HG02642 (cell line): ENCODE data around the gene NRXN3.

Experiments used
- ATAC-seq: cut with Tn5 transposase; IDR thresholded peaks from one replicate; pipeline ENCODE4 v1.9.1; 2021; ENCODE audit warnings: mild to moderate bottlenecking; ENCODE audit not compliant: unreplicated experiment, poor library complexity

The NRXN3 gene

DNA sequence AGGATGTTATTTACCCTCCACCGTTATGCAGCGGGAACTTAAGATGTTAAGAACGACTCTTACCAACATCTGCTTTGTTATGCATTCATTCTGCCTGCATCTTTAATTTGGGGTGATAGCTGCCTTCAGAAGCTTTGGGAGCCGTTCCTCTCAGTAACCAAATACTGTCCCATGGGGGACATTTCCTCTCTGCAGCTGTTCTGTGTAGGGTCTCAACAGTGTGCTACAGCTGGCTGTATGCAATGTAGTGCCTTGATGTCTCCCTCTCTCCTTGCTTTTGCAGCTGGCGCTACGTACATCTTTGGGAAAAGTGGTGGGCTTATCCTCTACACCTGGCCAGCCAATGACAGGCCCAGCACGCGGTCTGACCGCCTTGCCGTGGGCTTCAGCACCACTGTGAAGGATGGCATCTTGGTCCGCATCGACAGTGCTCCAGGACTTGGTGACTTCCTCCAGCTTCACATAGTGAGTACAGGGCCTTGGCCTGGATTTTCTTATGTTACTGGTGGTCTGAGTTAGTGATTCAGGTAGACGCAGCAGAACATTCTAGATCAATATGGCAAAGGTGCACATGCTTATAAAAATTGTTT is 1296.9 kb downstream of the NRXN3 start:
- ATAC-seq: no peak

DNA sequence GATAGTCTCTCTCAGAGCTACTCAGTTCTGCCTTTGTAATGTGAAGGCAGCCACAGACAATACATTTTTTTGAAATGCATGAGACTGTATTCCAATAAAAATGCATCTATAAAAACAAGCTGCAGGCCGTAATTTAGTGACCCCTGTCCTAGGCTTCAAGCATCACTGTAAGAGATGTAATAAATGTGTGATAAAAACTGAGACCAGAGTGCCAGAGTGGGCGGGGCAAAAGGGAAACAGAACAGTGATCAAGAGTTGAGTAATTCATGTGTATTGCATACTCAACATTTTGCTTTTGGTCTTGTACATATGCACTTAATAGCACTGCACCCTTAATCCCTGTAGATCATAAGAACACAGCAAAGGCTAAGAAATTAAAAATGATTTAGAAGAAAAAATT is 1297.7 kb downstream of the NRXN3 start:
- ATAC-seq: no peak

DNA sequence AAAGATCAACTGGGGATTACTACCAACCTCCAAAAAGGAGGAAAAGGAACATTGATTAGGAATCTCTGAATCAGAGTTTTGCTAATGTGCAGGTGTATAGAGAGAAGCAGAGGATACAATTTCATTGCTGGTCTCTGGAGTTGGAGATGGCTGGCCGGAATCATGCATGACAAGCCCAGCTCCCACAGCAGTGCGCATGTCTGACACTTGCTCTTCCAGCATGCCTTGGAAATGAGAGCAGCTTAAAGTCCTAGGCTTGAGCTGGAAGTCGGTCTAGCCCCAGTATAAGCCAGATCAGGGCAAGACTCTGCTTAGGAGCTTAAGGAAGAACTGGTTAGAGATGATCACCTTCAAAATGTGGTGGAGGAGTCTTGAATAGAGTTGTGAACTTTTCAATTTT is 1298.3 kb downstream of the NRXN3 start:
- ATAC-seq: no peak

DNA sequence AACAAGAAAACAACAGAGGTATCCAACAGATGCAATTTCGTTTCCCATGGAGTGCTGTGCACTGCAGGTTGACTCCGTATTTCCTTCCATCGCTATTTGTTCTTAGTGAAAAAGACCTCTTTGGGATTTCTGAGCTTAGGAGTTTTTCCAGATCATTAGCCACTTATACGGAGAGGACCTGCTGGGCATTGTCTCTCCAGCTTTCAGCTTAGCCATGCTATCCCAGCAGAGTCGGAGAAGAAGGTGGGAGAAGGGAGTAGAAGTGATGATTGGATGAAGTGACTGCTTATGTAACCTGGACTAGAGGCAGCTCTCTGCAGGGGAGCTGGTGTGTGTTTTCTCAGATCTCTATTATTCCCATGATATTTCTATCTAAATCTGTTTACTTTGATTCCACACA is 1303.5 kb downstream of the NRXN3 start:
- ATAC-seq: no peak

DNA sequence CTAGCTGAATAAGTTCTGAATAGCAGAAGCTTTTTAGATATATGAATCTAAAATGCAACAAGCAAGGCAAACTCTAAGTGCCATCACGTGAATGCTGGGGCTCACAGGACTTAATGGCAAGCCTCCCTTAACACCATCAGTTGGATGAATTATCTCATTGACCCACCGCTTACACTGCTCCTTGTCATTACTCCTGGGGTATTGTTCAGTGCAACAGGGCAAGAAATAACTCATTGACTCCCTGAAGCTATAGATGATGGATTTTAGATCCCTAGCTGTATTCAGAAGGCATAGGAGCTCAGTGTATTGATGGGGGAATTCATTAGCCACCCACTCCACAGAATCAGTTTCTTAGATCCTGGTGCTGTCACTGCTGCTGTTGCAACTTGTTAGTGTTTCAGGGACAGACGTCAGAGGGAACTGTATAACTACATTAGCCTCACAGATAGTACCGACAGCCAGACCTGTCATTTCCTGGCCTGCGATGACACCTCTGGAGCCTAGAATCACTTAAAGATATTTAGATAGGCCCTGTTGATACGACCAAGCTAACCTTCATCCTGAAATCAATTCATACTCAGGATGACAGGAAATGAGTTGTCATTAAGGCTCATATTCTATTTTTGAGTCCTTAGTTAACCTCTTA is 1305.8 kb downstream of the NRXN3 start:
- no peak for ATAC-seq

DNA sequence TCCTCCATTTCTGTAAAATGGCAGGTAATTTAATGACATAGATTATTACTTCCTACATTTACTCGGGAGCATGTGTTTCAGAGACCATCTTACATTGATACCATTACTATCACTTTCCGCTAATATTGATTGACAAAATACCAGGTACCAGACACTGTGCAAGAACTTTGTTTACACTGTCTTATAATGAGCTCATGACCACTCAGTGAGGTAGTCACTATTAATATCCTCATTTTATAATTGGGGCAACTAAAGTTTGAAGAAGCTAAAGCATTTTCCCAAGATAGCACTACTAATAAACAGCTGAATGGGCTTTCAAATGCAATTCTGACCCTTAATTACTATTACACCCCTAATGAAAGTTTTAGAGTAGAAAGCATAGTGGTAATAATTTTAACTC is 1306.4 kb downstream of the NRXN3 start:
- no peak for ATAC-seq

DNA sequence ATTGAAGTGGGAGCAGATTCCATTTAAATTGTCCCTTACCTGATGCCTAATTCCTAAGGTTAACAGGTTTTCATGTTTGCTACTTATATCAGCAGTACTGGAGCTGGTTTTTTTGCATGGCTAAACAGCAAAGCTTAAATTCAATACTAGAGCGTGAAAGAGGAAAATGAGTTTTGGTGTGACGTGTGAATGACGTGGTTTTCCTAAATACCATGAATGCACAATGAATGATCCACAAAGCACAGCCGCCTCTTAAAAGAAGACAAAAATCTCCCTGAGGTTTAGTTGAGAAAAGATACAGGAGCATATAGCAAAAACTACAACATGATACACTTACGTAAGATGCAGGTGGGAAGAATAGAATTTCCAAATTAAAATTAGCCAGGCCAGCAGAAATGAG is 1310.0 kb downstream of the NRXN3 start:
- no peak for ATAC-seq

DNA sequence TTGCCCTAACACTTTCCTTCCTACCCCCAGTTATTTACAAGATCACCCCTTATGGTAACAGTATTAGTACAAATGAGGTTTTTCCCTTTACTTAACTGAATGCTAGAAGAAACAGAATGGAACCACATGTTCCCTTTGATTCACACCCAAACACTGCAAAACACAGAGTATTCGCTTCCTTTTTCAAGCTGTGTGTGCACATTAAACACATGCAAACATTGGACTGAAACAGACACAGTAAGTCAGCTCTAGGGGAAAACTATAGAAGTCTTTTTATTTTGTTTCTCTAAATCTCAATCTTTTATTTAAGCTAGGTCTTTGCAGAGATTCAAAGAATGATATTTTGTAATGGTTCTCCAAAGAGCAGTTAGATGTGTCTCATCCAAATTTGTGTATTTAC is 1312.7 kb downstream of the NRXN3 start:
- ATAC-seq: no peak

DNA sequence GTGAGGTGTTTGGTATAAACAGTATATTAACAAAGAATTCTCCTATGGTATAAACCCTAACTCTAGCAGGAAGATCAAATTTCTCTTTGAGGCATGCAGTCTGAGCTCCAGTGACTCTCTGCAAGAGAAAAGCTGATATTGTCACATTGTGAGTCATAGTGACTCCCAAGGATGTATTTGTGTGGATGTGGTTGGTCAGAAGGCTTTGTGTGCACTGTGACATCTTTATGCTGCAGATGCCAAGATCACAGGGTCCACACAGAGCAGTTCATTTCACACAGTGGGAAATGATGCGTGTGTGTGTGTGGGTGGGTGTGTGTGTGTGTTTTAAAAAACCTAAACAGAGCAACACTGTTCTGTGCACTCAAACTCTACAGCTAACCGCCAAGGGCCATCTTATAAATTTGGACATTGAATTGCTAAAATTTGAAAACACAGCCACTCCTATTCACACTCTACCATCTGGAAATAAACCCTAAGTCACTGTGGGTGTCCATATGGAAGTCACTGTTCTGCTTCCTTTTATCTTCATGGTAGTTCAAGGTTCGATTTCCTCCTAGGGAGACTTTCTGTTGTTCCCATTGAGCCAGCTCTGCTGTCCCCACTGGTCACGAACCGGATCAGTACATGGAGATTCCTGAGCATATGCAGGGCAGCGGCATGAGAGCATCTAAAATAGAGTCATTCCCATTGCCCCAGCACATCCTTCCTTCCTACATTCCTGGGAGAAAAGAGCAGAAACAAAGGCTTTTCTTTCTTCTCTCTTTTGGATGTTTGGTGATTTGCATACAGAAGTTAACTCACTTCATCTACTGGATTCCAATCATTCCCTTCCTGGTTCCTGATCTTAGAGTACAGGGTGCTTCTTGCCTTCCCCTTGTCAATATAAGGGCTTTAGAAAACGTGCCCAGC is 1313.6 kb downstream of the NRXN3 start:
- no peak for ATAC-seq

DNA sequence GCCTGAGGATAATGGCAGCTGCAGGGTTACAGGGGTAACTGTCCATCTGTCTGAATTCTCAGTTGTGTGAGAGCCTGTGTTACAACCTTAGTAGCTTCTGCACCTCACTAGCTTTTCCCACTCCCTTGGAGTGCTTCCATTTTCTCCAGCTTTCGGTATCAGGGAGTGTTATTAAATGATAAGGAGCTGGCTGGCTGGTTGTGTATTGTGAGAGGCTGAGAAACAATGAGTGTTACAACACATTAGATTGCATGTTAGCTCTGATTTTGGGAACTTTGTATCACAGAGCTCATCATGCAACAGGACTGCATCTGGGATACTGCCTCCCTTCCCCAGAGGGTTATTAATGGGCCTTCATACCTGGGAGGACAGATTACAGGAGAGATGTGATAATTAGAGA is 1317.5 kb downstream of the NRXN3 start:
- ATAC-seq: no peak

DNA sequence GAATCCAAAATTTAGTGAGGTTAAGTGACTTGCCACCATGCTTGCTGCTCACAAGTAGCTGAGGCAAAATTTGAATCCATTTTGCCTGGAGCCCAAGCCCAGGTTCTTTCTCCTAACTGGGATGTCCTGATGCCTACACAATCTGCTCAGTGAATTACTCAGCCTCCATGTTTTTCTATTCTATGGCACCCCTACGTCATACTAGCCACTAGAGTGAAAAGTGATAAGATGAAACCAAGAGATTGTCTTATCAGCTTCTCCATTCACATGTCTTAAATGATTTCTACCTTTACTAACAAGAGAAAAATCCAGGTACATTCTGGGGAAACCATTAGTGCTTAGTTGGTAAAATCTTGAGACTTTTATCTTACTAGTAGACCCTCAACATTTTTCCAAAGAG is 1321.0 kb downstream of the NRXN3 start:
- ATAC-seq: no peak

DNA sequence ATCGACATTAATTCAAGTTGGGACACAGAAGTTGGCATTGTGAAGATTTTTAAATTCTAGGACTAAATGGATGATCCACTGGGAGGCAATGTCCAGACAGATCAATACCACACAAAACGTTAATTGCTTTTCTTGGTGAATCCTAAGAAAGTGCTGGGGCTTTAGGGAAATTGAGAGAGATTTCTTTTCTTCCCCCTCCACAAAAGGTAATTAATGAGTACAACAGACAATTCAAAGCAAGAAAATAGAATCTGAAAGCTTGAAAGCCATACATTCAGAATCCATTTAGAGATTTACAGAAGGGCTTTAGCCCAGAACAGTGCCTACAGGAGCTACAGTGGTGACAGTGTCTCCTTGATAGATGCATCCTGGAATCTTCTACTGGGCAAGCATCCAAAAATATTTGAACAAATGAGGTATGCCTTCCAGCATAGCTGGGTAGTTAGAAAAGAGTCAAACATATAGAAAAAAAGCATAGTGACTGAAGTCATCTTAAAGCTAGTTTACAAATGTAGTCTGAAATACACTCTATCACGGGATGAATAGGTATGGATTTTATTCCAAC is 1323.0 kb downstream of the NRXN3 start:
- ATAC-seq: no peak

DNA sequence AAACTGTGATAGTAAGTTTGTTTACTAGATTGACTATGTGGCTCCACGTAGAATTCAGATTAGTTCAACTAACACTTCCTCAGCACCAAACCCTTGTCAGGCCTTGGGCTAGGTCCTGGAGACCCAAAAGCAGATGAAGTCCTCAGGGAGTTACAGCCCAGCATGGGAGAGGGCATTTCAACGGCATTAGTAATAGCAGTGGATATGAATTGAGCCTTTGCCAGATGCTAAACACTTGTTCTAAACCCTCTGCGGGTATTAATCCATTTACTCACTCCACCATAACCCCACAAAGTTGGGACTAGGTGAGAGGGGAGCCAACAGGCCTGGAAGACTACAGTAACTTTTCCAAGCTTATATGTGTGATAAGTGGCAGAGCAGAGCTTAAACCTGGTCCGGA is 1326.5 kb downstream of the NRXN3 start:
- ATAC-seq: no peak

DNA sequence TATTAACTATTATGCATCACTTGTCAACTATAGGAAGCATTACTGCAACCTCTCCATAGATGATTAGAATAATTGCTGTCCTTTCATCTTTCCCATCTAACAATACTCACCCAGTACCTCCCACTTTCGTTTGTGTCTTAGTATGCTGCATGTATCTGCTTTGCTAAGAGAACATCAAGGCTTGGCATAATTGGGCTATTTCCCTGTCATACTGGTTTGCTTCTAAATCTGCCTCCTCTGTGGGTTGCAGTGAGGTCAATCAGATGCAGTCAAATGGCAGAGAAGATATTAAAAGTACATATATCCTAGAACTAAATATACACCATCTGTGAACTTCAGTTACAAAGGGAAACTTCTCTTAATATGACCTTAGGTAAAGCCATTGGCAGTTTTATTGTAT is 1330.3 kb downstream of the NRXN3 start:
- no peak for ATAC-seq

DNA sequence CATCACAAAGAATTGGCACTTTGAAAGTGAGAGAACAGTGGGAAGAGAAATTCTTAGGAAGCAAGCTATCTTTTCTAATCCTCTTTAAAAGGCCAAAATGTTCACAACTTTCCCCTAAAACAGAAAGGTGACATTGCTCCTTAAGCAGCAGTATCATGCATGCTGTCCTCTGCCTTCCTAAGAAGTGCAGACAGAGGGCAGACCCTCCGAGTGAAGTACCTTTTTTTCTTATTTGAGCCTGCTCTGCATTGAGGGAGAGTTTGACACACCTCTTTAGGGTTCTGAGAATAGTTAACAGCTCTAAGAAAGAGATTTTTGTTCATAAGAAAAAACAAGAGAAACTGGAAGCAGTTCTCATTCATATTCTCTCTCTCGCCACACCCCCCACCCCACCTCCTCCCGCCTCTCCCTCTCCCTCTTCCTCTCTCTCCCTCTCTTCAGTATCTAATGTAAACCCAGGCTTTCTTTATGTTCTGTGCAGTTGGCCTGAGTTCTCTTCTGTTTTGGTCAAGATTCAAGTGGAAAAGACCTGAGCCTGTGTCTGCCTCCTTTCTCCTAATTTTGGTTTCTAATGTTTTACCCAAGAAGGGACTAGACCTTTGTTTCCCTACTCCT is 1332.1 kb downstream of the NRXN3 start:
- no peak for ATAC-seq

DNA sequence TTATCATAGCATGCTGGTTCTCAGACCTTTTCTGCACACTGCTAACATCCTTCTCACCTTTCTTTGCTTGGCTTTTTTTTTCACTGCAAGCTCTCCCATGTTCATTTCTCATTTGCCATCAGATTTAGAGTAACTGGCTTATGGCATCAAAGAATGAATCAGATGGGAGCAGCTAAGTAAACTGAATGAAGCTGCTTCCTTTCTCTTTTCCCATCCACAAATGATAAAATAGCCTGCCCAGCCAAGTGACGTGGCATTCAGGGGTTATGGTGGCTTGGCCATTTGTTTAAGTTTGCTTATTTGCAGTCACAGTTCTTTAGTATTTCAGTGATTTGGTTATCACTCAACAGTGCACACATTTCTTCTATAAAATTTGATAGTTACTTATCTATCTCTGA is 1332.6 kb downstream of the NRXN3 start:
- no peak for ATAC-seq

DNA sequence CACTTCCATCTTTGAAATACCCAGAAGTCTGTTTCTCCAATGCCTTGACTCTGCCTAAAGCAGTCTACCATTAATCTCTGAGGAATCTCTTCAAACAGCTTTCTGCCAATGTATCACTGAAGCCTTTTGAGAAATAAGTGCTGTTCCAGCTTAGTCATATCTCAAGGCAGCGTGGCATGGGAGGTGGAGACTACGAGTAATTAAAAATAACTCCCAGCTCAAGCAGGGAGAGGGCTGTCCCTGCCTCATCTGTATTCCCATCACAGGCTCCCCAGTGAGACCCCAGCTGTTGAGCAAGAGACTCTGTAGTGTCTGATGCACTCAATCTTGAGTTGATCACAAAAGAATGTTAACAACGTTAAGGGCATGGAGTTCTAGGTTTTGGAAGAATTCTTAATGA is 1340.5 kb downstream of the NRXN3 start:
- ATAC-seq: no peak

DNA sequence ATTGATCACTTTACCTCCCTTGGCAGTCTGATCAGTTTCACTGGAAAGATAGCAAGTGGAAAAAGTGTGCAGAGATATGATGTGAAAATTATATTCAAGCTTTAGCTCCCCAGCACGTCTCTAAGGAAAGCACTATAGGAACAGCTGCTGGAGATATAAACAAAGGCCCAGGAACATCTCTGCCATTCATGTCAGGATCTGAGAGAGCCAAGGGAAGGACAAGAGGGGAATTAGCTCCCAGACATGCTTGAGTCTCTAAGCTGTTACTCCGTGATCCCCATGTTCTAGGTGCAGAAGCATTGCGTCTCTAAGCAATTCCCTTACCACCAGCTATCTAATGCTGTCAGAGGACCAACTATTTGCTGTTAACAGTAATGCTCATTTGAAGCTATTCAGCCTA is 1341.0 kb downstream of the NRXN3 start:
- no peak for ATAC-seq

DNA sequence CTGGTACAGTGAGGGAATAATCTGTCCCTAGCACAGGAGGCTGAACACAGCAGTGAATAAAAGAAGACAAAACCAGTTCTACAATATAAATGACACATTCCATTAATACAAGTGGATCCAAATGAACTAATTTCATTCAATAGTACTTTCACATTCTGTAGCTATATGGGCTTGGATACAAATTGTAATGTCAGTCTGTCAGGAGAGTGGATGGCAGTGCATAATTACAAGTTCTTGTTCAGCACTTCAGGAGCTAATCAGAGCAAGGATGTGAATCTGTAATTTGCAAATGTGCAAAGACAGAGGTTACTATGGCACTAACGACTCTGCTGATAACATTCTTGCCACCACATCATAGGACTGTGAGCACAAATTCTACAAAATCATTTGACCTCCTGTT is 1343.3 kb downstream of the NRXN3 start:
- no peak for ATAC-seq

DNA sequence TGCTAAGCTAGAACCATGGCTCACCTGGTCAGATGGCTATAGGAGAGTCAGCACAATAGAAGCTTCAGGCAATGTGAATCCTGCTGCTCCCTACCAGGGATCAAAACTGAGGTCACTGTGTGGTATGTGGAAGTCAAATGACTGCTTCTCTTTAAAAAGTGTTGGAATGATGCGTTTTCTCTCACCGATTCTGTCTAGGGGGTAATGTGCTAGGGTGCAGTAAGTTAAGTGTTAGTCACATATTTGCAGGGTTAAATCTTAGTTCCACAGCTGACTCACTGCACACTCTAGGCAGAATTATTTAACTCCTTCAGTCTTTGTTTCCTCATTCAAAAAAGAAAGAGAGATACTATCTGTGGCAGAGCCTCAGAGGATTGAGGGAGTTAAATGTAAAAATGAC is 1344.5 kb downstream of the NRXN3 start:
- ATAC-seq: no peak

DNA sequence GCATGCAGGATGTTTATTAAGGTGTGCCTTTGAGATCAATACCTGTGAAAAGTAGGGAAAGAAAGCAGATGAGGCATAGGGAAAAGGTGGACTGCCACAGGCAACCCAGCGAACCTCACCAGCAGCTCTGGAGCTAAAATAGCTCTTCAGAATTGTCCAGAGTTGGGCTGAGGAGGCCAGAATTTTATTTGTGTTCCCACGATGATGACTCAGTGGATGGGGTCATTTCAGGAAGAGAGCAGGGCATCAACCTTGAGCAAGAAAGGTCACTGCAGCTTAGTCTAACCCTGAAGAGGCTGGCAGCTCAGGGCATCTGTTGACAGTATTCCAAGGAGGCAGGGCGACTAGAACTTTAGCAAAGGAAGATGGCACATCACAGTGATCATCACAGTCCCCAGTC is 1345.0 kb downstream of the NRXN3 start:
- no peak for ATAC-seq
